WTC11 (cell line): Measurements from ENCODE around the gene TP63. TPM values are rescaled to one million over a fixed set of nuclear protein-coding genes. Genes with fewer than 3 reads are reported as not detected.

Experiments used
- ATAC-seq: fragments of 200-7000 bp; cut with Tn5 transposase; 2 replicates; pipeline ENCODE4 v1.10.0; 2021; ENCODE audit warnings: mild to moderate bottlenecking, moderate library complexity
- CTCF ChIA-PET: fragments of 300-600 bp; sonication (Branson Sonifier 250); formaldehyde crosslinking; loops from one replicate; lab custom pipeline; 2021; ENCODE audit warnings: antibody characterized with exemption; lab: Charles Lee
- POLR2A ChIA-PET: fragments of 350-600 bp; sonication (Branson Sonifier 250); formaldehyde crosslinking; loops from one replicate; lab custom pipeline; 2021; ENCODE audit warnings: antibody characterized with exemption; lab: Charles Lee
- DNase-seq: peaks from one replicate; pipeline ENCODE4 v3.0.0; 2021; ENCODE audit warnings: low spot score
- H3K27ac Mint-ChIP-seq: 2 replicates; pipeline ENCODE4 v1.8.0; 2021; ENCODE audit warnings: mixed read lengths
- H3K27me3 Mint-ChIP-seq: 2 replicates; pipeline ENCODE4 v1.8.0; 2021; ENCODE audit warnings: low read depth, mild to moderate bottlenecking, moderate library complexity, mixed read lengths
- H3K36me3 Mint-ChIP-seq: 2 replicates; pipeline ENCODE4 v1.8.0; 2021; ENCODE audit warnings: mixed read lengths
- H3K4me1 Mint-ChIP-seq: 2 replicates; pipeline ENCODE4 v1.8.0; 2022; ENCODE audit warnings: mixed read lengths
- H3K4me3 Mint-ChIP-seq: 2 replicates; pipeline ENCODE4 v1.8.0; 2021; ENCODE audit warnings: mild to moderate bottlenecking, moderate library complexity, mixed read lengths
- H3K9me3 Mint-ChIP-seq: 2 replicates; pipeline ENCODE4 v1.8.0; 2021; ENCODE audit warnings: mixed read lengths
- ERG ChIP-seq: fragments of 250-450 bp; sonication (Bioruptor Pico); IDR thresholded peaks from 2 replicates; pipeline ENCODE4 v1.8.0; 2021; ENCODE audit warnings: mild to moderate bottlenecking
- GRHL2 ChIP-seq: fragments of 250-450 bp; sonication (Bioruptor Pico); IDR thresholded peaks from 2 replicates; pipeline ENCODE4 v1.8.0; 2022; ENCODE audit warnings: mild to moderate bottlenecking, moderate library complexity; ENCODE audit not compliant: insufficient replicate concordance, severe bottlenecking
- GTF2I ChIP-seq: fragments of 250-450 bp; sonication (Bioruptor Pico); conservative IDR thresholded peaks from 2 replicates; pipeline ENCODE4 v1.4.0; 2021; ENCODE audit warnings: mild to moderate bottlenecking
- MAX ChIP-seq: sonication (generic); formaldehyde crosslinking; IDR thresholded peaks from 2 replicates; pipeline ENCODE4 v1.8.0; 2022; ENCODE audit warnings: mild to moderate bottlenecking, missing genetic modification reagents
- MLX ChIP-seq: sonication (generic); formaldehyde crosslinking; IDR thresholded peaks from 2 replicates; pipeline ENCODE4 v1.8.1; 2023; ENCODE audit warnings: mild to moderate bottlenecking, missing genetic modification reagents, moderate library complexity
- MYBL2 ChIP-seq: sonication (generic); formaldehyde crosslinking; IDR thresholded peaks from 2 replicates; pipeline ENCODE4 v1.8.1; 2023; ENCODE audit warnings: mild to moderate bottlenecking, moderate library complexity, missing genetic modification reagents
- NFATC4 ChIP-seq: fragments of 250-450 bp; sonication (Bioruptor Pico); IDR thresholded peaks from 2 replicates; pipeline ENCODE4 v1.9.0; 2021; ENCODE audit warnings: mild to moderate bottlenecking
- STAT6 ChIP-seq: sonication (generic); formaldehyde crosslinking; conservative IDR thresholded peaks from 2 replicates; pipeline ENCODE4 v1.8.1; 2023; ENCODE audit warnings: mild to moderate bottlenecking, low read depth, missing genetic modification reagents, moderate library complexity
- ZNF138 ChIP-seq: sonication (generic); formaldehyde crosslinking; conservative IDR thresholded peaks from 2 replicates; pipeline ENCODE4 v1.8.1; 2022; ENCODE audit warnings: mild to moderate bottlenecking, moderate library complexity, missing genetic modification reagents
- ZNF232 ChIP-seq: sonication (generic); formaldehyde crosslinking; IDR thresholded peaks from 2 replicates; pipeline ENCODE4 v1.8.0; 2022; ENCODE audit warnings: mild to moderate bottlenecking, missing genetic modification reagents
- ZNF396 ChIP-seq: fragments of 250-450 bp; sonication (Bioruptor Pico); IDR thresholded peaks from 2 replicates; pipeline ENCODE4 v1.8.0; 2021; ENCODE audit warnings: mild to moderate bottlenecking, moderate library complexity, borderline replicate concordance
- ZNF416 ChIP-seq: fragments of 250-450 bp; sonication (Bioruptor Pico); IDR thresholded peaks from 2 replicates; pipeline ENCODE4 v1.9.0; 2021; ENCODE audit warnings: mild to moderate bottlenecking, inconsistent platforms
- ZNF512 ChIP-seq: sonication (generic); formaldehyde crosslinking; IDR thresholded peaks from 2 replicates; pipeline ENCODE4 v1.8.1; 2022; ENCODE audit warnings: missing genetic modification reagents, borderline replicate concordance
- ZNF532 ChIP-seq: fragments of 250-450 bp; sonication (Bioruptor Pico); IDR thresholded peaks from 2 replicates; pipeline ENCODE4 v1.9.0; 2021; ENCODE audit warnings: mild to moderate bottlenecking, borderline replicate concordance
- total RNA-seq: library from RNA; stranded (reverse); gene quantifications from 3 replicates; pipeline ENCODE4 v1.2.3, GENCODE V29; 2021

Gene TP63
- total RNA-seq, 1 experiment from 2014 or later = 0.09 TPM

GRCh38 chr3:189708375-189708774 is 77.2 kb downstream of the TP63 start:
- CTCF ChIA-PET = no interaction called here
- peaks cover 7% of the 10 kb centered on the region for H3K4me1 Mint-ChIP-seq
- ATAC-seq = no peak
- no peak overlapping the region for H3K4me3 Mint-ChIP-seq
- H3K36me3 Mint-ChIP-seq = no peaks in the 10 kb centered on the region
- no peaks in the 10 kb centered on the region for H3K27me3 Mint-ChIP-seq
- no peak for DNase-seq
- no peaks in the 10 kb centered on the region for H3K9me3 Mint-ChIP-seq
- TF ChIP-seq ZNF138 (no peak), ZNF512 (no peak), ZNF532 (no peak), MLX (CRISPR knock-in tag) (no peak)
- POLR2A ChIA-PET = no interaction called here
- H3K27ac Mint-ChIP-seq = no peak overlapping the region

GRCh38 chr3:189710620-189711402 is 79.6 kb downstream of the TP63 start:
- Mint-ChIP-seq H3K4me3 (no peak overlapping the region), H3K27me3 (no peaks in the 10 kb centered on the region), H3K27ac (no peak overlapping the region), H3K9me3 (no peaks in the 10 kb centered on the region), H3K4me1 (peaks cover 5% of the 10 kb centered on the region), H3K36me3 (no peaks in the 10 kb centered on the region)
- peak; percentile 63 for ATAC-seq
- TF ChIP-seq MYBL2 (CRISPR knock-in tag) (no peak), ZNF416 (no peak), STAT6 (CRISPR knock-in tag) (no peak), ZNF232 (CRISPR knock-in tag) (no peak), ZNF396 (no peak), NFATC4 (CRISPR knock-in tag) (no peak), GRHL2 (CRISPR knock-in tag) (no peak), ERG (CRISPR knock-in tag) (no peak), MAX (CRISPR knock-in tag) (no peak), GTF2I (no peak)
- POLR2A ChIA-PET = no interaction called here
- CTCF ChIA-PET = no interaction called here
- no peak for DNase-seq
